GM12878 (cell line): ENCODE results near the gene KCNAB2. TPM values are rescaled to one million over a fixed set of nuclear protein-coding genes. Genes with fewer than 3 reads are reported as not detected.

Experiments
- ATAC-seq: fragments of 200-7000 bp; cut with Tn5 transposase; 3 replicates; pipeline ENCODE4 v1.9.1; 2020; ENCODE audit warnings: mild to moderate bottlenecking, moderate library complexity
- BruUV-seq: library from RNA; stranded (reverse); fragments of 400-500 nt; replicated peaks from 2 replicates; lab custom pipeline; 2021; lab: Mats Ljungman, UMichigan
- CTCF ChIA-PET: fragments of 300-600 bp; sonication (Branson Sonifier 250); formaldehyde crosslinking; extraction: SDS; loops from one replicate; lab custom pipeline; 2021; ENCODE audit warnings: inconsistent platforms; lab: Yijun Ruan, JAX
- POLR2A ChIA-PET: fragments of 350-600 bp; formaldehyde crosslinking; extraction: SDS; loops from one replicate; lab custom pipeline; 2021; ENCODE audit warnings: inconsistent platforms; lab: Charles Lee
- RAD21 ChIA-PET: fragments of 300-600 bp; sonication (Branson Sonifier 250); formaldehyde crosslinking; loops from one replicate; lab custom pipeline; 2023; ENCODE audit warnings: antibody characterized with exemption; ENCODE audit not compliant: unreplicated experiment; lab: Charles Lee
- SMC1A ChIA-PET: fragments of 300-600 bp; sonication (Branson Sonifier 250); formaldehyde crosslinking; loops from one replicate; lab custom pipeline; 2023; ENCODE audit not compliant: unreplicated experiment, uncharacterized antibody; lab: Charles Lee
- DNase-seq: peaks from one replicate; pipeline ENCODE4 v3.0.0-alpha.2; 2011; ENCODE audit warnings: low read depth, low spot score
- FAIRE-seq: peaks from 3 replicates; lab custom pipeline; 2011; peaks lifted over from hg19 to GRCh38; lab: Jason Lieb, UNC
- H2AFZ ChIP-seq: 2 replicates; pipeline ENCODE4 v1.6.0; 2011; ENCODE audit warnings: low read depth, low read length, control low read depth; ENCODE audit not compliant: control insufficient read depth
- H3K27ac ChIP-seq: 2 replicates; pipeline ENCODE4 v1.5.1; 2011; ENCODE audit warnings: control low read depth; ENCODE audit not compliant: control insufficient read depth, insufficient read depth
- H3K27me3 ChIP-seq, 2 experiments: replicated peaks in 1 of 2; 2 replicates each; pipeline versions ENCODE4 v1.6.0 to v1.6.1; 2011; ENCODE audit warnings: low read length in 1 of 2; ENCODE audit not compliant: control insufficient read depth in 2 of 2, insufficient read depth in 2 of 2
- H3K36me3 ChIP-seq, 2 experiments: 2 replicates each; pipeline ENCODE4 v1.5.1; 2011; ENCODE audit warnings: low read length in 1 of 2; ENCODE audit not compliant: control insufficient read depth in 2 of 2, insufficient read depth in 2 of 2
- H3K4me1 ChIP-seq: 2 replicates; pipeline ENCODE4 v1.6.1; 2011; ENCODE audit warnings: mild to moderate bottlenecking, low read length, moderate library complexity, mixed read lengths; ENCODE audit not compliant: control insufficient read depth, insufficient read depth
- H3K4me2 ChIP-seq: 2 replicates; pipeline ENCODE4 v1.6.0; 2011; ENCODE audit warnings: control low read depth; ENCODE audit not compliant: control insufficient read depth, insufficient read depth
- H3K4me3 ChIP-seq: fragments of 200-600 bp; sonication (generic); 2 replicates; pipeline ENCODE4 v1.5.1; 2016
- H3K79me2 ChIP-seq: 2 replicates; pipeline ENCODE4 v1.6.0; 2011; ENCODE audit warnings: low read length; ENCODE audit not compliant: control insufficient read depth, insufficient read depth
- H3K9ac ChIP-seq: 2 replicates; pipeline ENCODE4 v1.8.0; 2011; ENCODE audit warnings: low read length, control low read depth, mixed read lengths; ENCODE audit not compliant: control insufficient read depth, insufficient read depth
- H3K9me3 ChIP-seq: replicated peaks from 3 replicates; pipeline ENCODE4 v1.5.1; 2011; ENCODE audit warnings: mild to moderate bottlenecking, low read length; ENCODE audit not compliant: control insufficient read depth, insufficient read depth
- H4K20me1 ChIP-seq: 2 replicates; pipeline ENCODE4 v1.6.0; 2011; ENCODE audit not compliant: control insufficient read depth, insufficient read depth
- EED ChIP-seq: sonication (generic); IDR thresholded peaks from 2 replicates; pipeline ENCODE4 v1.6.1; 2016; ENCODE audit warnings: antibody characterized with exemption, low read depth
- EGR1 ChIP-seq, 2 experiments: IDR thresholded peaks; 1 replicate in 1 of 2; 2 replicates in 1 of 2; pipeline ENCODE4 v1.6.1; 2011 to 2012; ENCODE audit warnings: low read depth in 2 of 2, low read length in 2 of 2, borderline replicate concordance in 1 of 2, mild to moderate bottlenecking in 1 of 2, moderate library complexity in 1 of 2
- EP300 ChIP-seq, 2 experiments: fragments of 150-350 bp in 1 of 2; IDR thresholded peaks; 2 replicates each; pipeline ENCODE4 v1.6.1; 2011 to 2012; ENCODE audit warnings: low read depth in 2 of 2, low read length in 2 of 2, borderline replicate concordance in 1 of 2, improper control_type of control experiment in 1 of 2, inconsistent platforms in 1 of 2; ENCODE audit not compliant: control insufficient read depth in 1 of 2
- FOS ChIP-seq: IDR thresholded peaks from 3 replicates; pipeline ENCODE4 v1.6.1; 2011; ENCODE audit warnings: borderline replicate concordance; ENCODE audit not compliant: insufficient read length; ENCODE audit errors: extremely low read depth
- FOXK2 ChIP-seq: fragments of 450-650 bp; IDR thresholded peaks from 2 replicates; pipeline ENCODE4 v1.6.1; 2017; ENCODE audit warnings: mild to moderate bottlenecking, moderate library complexity
- MLLT1 ChIP-seq: fragments of 450-650 bp; IDR thresholded peaks from 2 replicates; pipeline ENCODE4 v1.6.1; 2016; ENCODE audit warnings: mild to moderate bottlenecking
- NFYB ChIP-seq: IDR thresholded peaks from 2 replicates; pipeline ENCODE4 v1.6.1; 2011; ENCODE audit warnings: low read depth, mild to moderate bottlenecking, low read length, improper control_type of control experiment, moderate library complexity; ENCODE audit not compliant: insufficient read depth
- PML ChIP-seq: IDR thresholded peaks from 2 replicates; pipeline ENCODE4 v1.6.1; 2012; ENCODE audit warnings: low read length, inconsistent platforms
- POU2F2 ChIP-seq: IDR thresholded peaks from 3 replicates; pipeline ENCODE4 v1.6.1; 2011; ENCODE audit warnings: low read depth, mild to moderate bottlenecking, low read length, borderline replicate concordance
- SMAD1 ChIP-seq: fragments of 450-650 bp; IDR thresholded peaks from 2 replicates; pipeline ENCODE4 v1.6.1; 2018; ENCODE audit warnings: mild to moderate bottlenecking, low read depth; ENCODE audit not compliant: partially characterized antibody
- TCF12 ChIP-seq: IDR thresholded peaks from 2 replicates; pipeline ENCODE4 v1.6.1; 2011; ENCODE audit warnings: low read depth, mild to moderate bottlenecking, low read length
- ZBTB11 ChIP-seq: fragments of 450-650 bp; formaldehyde crosslinking; IDR thresholded peaks from 2 replicates; pipeline ENCODE4 v1.5.0; 2022; ENCODE audit warnings: mild to moderate bottlenecking, missing genetic modification characterization
- ZNF622 ChIP-seq: fragments of 450-650 bp; IDR thresholded peaks from 2 replicates; pipeline ENCODE4 v1.6.1; 2017; ENCODE audit warnings: mild to moderate bottlenecking, inconsistent platforms
- ZNF687 ChIP-seq: fragments of 450-650 bp; IDR thresholded peaks from 2 replicates; pipeline ENCODE4 v1.6.1; 2017; ENCODE audit warnings: mild to moderate bottlenecking, moderate library complexity
- WGBS: methylation state at CpG from one replicate; pipeline ENCODE4 v1.1.6; 2016; ENCODE audit warnings: low lambda C conversion rate; ENCODE audit not compliant: insufficient replicate concordance, insufficient coverage; ENCODE audit errors: missing lambda C conversion rate; 5-methylcytosine and 5-hydroxymethylcytosine counted together
- in situ Hi-C: fragments of 300-500 bp; cut with MboI; formaldehyde crosslinking; loops from 9 replicates; pipeline ENCODE4 v1.14.3; 2018; ENCODE audit warnings: mixed read lengths
- intact Hi-C: fragments of 100-400 bp; cut with micrococcal nuclease; formaldehyde crosslinking; loops from one replicate; pipeline ENCODE4 v1.14.2; 2022; ENCODE audit not compliant: unreplicated experiment
- polyA plus RNA-seq, 11 experiments: library from polyadenylated mRNA; depleted of rRNA in 4 of 11; unstranded in 6 of 11; stranded (reverse) in 5 of 11; fragments of >200 nt; fragmentation: Nextera tagmentation in 4 of 11; fragmentation: Illumina TruSeq in 1 of 11; extraction: Ambion mirVana in 4 of 11; extraction: Trizol in 1 of 11; gene quantifications; 1 replicate in 1 of 11; 2 replicates in 10 of 11; pipeline versions ENCODE4 v1.2.1 to v1.2.3, GENCODE V29; 2011 to 2016; ENCODE audit warnings: inconsistent platforms in 2 of 11, missing spikeins in 2 of 11, low read depth in 1 of 11
- total RNA-seq, 4 experiments: library from RNA; depleted of rRNA in 3 of 4; stranded (reverse); fragments of >200 nt in 3 of 4; fragmentation: Illumina TruSeq in 1 of 4; extraction: Trizol in 1 of 4; gene quantifications; 2 replicates each; pipeline versions ENCODE4 v1.2.1 to v1.2.3, GENCODE V29; 2013 to 2021

Gene KCNAB2
- total and polyA plus RNA-seq, 10 of the 15 experiments (the other 5 are each of a cell fraction or from before 2014, with no cell fraction given): 2.9 to 123 (median 62.4) TPM

GRCh38 chr1:6030547-6031261 is 15.0 kb upstream of the KCNAB2 start:
- H3K4me2 ChIP-seq: peak overlapping the region; percentile 49; the same call in 1 of the 2 replicates
- peaks cover 24% of the 10 kb centered on the region for H3K4me1 ChIP-seq
- ATAC-seq (no peak), DNase-seq (no peak), FAIRE-seq (peak; percentile 80)
- intact Hi-C loops (no loop called here), in situ Hi-C loops (no loop called here)
- peaks cover 11% of the 10 kb centered on the region for H4K20me1 ChIP-seq
- no peaks in the 10 kb centered on the region for H3K27me3 ChIP-seq
- H3K27ac ChIP-seq: no peak overlapping the region
- CTCF ChIA-PET: interaction anchor here (1.2 to 1.8 kb wide), 3 partner anchors 12 to 40 kb away, joined by 3 to 7 read pairs (median 3); no protein-coding TSS in a partner anchor
- TSS peak; percentile 45 for BruUV-seq
- no peak overlapping the region for H3K4me3 ChIP-seq
- WGBS: 91% methylated on average over 2 of the region's 2 CpGs
- H3K36me3 ChIP-seq: peaks cover 6 to 13% of the 10 kb centered on the region in 2 experiments
- H3K9me3 ChIP-seq: no peaks in the 10 kb centered on the region
- no peak overlapping the region for H2AFZ ChIP-seq
- no peak overlapping the region for H3K9ac ChIP-seq
- RAD21 ChIA-PET: no interaction called here
- POLR2A ChIA-PET: interaction anchor here (1.0 kb wide), 1 partner anchor 37 kb away, joined by 7 read pairs; no protein-coding TSS in a partner anchor
- peaks cover 84% of the 10 kb centered on the region for H3K79me2 ChIP-seq
- SMC1A ChIA-PET: interaction anchor here (1.2 kb wide), 1 partner anchor 32 kb away, joined by 3 read pairs; no protein-coding TSS in a partner anchor
- TF ChIP-seq MLLT1: no peak
- no peak for TF ChIP-seq NFYB
- no peak for TF ChIP-seq TCF12
- TF ChIP-seq EGR1 (IDR thresholded peaks at IDR 0.05; ENCODE audit: borderline replicate concordance in 1 of 2, low read depth in 2 of 2, low read length in 2 of 2): no peak
- no peak for TF ChIP-seq EP300 (IDR thresholded peaks at IDR 0.05; ENCODE audit: borderline replicate concordance in 1 of 2, control insufficient read depth in 1 of 2, low read depth in 2 of 2, low read length in 2 of 2)
- TF ChIP-seq ZBTB11 (CRISPR knock-in tag): no peak
- TF ChIP-seq FOS: no peak
- no peak for TF ChIP-seq SMAD1
- TF ChIP-seq FOXK2: no peak
- TF ChIP-seq ZNF622: no peak
- TF ChIP-seq EED: no peak
- TF ChIP-seq PML: no peak
- peak; percentile 72; the same call in 1 of the 3 replicates for TF ChIP-seq POU2F2
- no peak for TF ChIP-seq ZNF687
